Body of pancreas (tissue), 4 donors: ENCODE data around the gene SVIL. TPM values are rescaled to one million over a fixed set of nuclear protein-coding genes. Genes with fewer than 3 reads are reported as not detected.

Source experiments
- ATAC-seq: fragments of 150-250 bp; one replicate; pipeline ENCODE4 v1.9.1; 2016
- DNase-seq, 4 donors: peaks; one replicate each; pipeline ENCODE4 v3.0.0-alpha.2; 2019
- H3K27ac ChIP-seq, 4 donors: fragments of 200-600 bp; sonication (generic); 1 replicate in 3 of 4; 2 replicates in 1 of 4; pipeline versions ENCODE4 v1.5.1 to v1.6.1; 2016 to 2019; ENCODE audit warnings: mild to moderate bottlenecking in 1 of 4, mixed read lengths in 1 of 4, moderate library complexity in 1 of 4
- H3K27me3 ChIP-seq, 2 donors: fragments of 200-600 bp; sonication (generic); one replicate each; pipeline ENCODE4 v1.6.0; 2016; ENCODE audit warnings: mild to moderate bottlenecking in 1 of 2
- H3K36me3 ChIP-seq, 2 donors: fragments of 200-600 bp; sonication (generic); replicated peaks in 1 of 2; 2 replicates each; pipeline ENCODE4 v1.5.1; 2016; ENCODE audit warnings: low read depth in 2 of 2; ENCODE audit not compliant: insufficient read depth in 1 of 2
- H3K4me1 ChIP-seq: fragments of 200-600 bp; sonication (generic); one replicate; pipeline ENCODE4 v1.6.0; 2016
- H3K4me3 ChIP-seq, 2 donors: fragments of 200-600 bp; sonication (generic); 1 replicate in 1 of 2; 2 replicates in 1 of 2; pipeline ENCODE4 v1.5.1; 2016 to 2019
- H3K9me3 ChIP-seq, 3 donors: fragments of 200-600 bp; sonication (generic); 1 replicate in 2 of 3; 2 replicates in 1 of 3; pipeline ENCODE4 v1.5.1; 2016
- POLR2A ChIP-seq, 3 donors: fragments of 450-650 bp; IDR thresholded peaks; one replicate each; pipeline ENCODE4 v1.6.1; 2016; ENCODE audit warnings: antibody characterized with exemption in 3 of 3, mild to moderate bottlenecking in 2 of 3
- WGBS, 2 donors: methylation state at CpG; one replicate each; pipeline ENCODE4 v1.1.5; 2017; 5-methylcytosine and 5-hydroxymethylcytosine counted together
- intact Hi-C: fragments of 100-400 bp; cut with DNase I; formaldehyde crosslinking; loops from one replicate; pipeline ENCODE4 v1.15.1; 2023
- total RNA-seq, 2 donors: library from RNA; depleted of rRNA; stranded (reverse); fragments of >200 nt; gene quantifications; one replicate each; pipeline ENCODE4 v1.1.0, GENCODE V29; 2016
- TF ChIP-seq, protein P1 (sequence below), 7 experiments: fragments of 450-650 bp in 4 of 7; fragments of 200-600 bp in 3 of 7; sonication (generic) in 3 of 7; IDR thresholded peaks; one replicate each; pipeline ENCODE4 v1.5.1; 2016 to 2019; ENCODE audit warnings: antibody characterized with exemption in 7 of 7

Gene SVIL
- total RNA-seq, 2 donors from 2014 or later: 25.4 to 41.2 TPM

GRCh38 chr10:29455095-29455494 lies 179.7 kb downstream of the SVIL start:
- H3K27ac ChIP-seq: no peak overlapping the region
- H3K4me1 ChIP-seq: no peaks in the 10 kb centered on the region
- DNase-seq (no peak), ATAC-seq (no peak)
- H3K27me3 ChIP-seq: no peaks in the 10 kb centered on the region
- 72 to 74% methylated on average over 7 of the region's 7 CpGs for WGBS, 2 donors
- TF ChIP-seq, protein P1, sequence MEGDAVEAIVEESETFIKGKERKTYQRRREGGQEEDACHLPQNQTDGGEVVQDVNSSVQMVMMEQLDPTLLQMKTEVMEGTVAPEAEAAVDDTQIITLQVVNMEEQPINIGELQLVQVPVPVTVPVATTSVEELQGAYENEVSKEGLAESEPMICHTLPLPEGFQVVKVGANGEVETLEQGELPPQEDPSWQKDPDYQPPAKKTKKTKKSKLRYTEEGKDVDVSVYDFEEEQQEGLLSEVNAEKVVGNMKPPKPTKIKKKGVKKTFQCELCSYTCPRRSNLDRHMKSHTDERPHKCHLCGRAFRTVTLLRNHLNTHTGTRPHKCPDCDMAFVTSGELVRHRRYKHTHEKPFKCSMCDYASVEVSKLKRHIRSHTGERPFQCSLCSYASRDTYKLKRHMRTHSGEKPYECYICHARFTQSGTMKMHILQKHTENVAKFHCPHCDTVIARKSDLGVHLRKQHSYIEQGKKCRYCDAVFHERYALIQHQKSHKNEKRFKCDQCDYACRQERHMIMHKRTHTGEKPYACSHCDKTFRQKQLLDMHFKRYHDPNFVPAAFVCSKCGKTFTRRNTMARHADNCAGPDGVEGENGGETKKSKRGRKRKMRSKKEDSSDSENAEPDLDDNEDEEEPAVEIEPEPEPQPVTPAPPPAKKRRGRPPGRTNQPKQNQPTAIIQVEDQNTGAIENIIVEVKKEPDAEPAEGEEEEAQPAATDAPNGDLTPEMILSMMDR (IDR thresholded peaks at IDR 0.05): no peak
- TF ChIP-seq POLR2A (IDR thresholded peaks at IDR 0.05): no peak
- peaks cover 0 to 4% of the 10 kb centered on the region in 2 donors for H3K36me3 ChIP-seq
- no peak overlapping the region for H3K4me3 ChIP-seq
- no peaks in the 10 kb centered on the region for H3K9me3 ChIP-seq
- intact Hi-C loops: no loop called here

GRCh38 chr10:29454250-29454649 lies 180.5 kb downstream of the SVIL start:
- no peak for DNase-seq
- Histone ChIP-seq H3K27ac (no peak overlapping the region), H3K4me3 (no peak overlapping the region), H3K9me3 (no peaks in the 10 kb centered on the region), H3K27me3 (no peaks in the 10 kb centered on the region), H3K36me3 (no peaks in the 10 kb centered on the region), H3K4me1 (peaks cover 1% of the 10 kb centered on the region)
- 87 to 98% methylated on average over 4 of the region's 4 CpGs for WGBS, 2 donors
- intact Hi-C loops: no loop called here
- no peak for ATAC-seq
- TF ChIP-seq POLR2A (IDR thresholded peaks at IDR 0.05): no peak
- TF ChIP-seq, protein P1 (IDR thresholded peaks at IDR 0.05): no peak

- no peak overlapping the region for H3K27ac ChIP-seq
- no peaks in the 10 kb centered on the region for H3K36me3 ChIP-seq
- no peaks in the 10 kb centered on the region for H3K27me3 ChIP-seq
- no peak for TF ChIP-seq POLR2A (IDR thresholded peaks at IDR 0.05)
- TF ChIP-seq, protein P1 (IDR thresholded peaks at IDR 0.05): no peak
- no peak for ATAC-seq
- WGBS, 2 donors: 94 to 96% methylated on average over 8 of the region's 8 CpGs
- H3K4me1 ChIP-seq: peaks cover 7% of the 10 kb centered on the region
- intact Hi-C loops: no loop called here
- H3K4me3 ChIP-seq: no peak overlapping the region
- DNase-seq: no peak
- H3K9me3 ChIP-seq: no peaks in the 10 kb centered on the region
These were observed 182.2 kb downstream of the SVIL start for GRCh38 chr10:29452546-29452945.

GRCh38 chr10:29451946-29452345 lies 182.8 kb downstream of the SVIL start:
- TF ChIP-seq, protein P1 (IDR thresholded peaks at IDR 0.05): no peak
- no peak for TF ChIP-seq POLR2A (IDR thresholded peaks at IDR 0.05)
- H3K27me3 ChIP-seq: no peaks in the 10 kb centered on the region
- intact Hi-C loops: no loop called here
- no peaks in the 10 kb centered on the region for H3K9me3 ChIP-seq
- no peaks in the 10 kb centered on the region for H3K36me3 ChIP-seq
- no peak overlapping the region for H3K4me3 ChIP-seq
- peaks cover 7% of the 10 kb centered on the region for H3K4me1 ChIP-seq
- no peak for DNase-seq
- no peak overlapping the region for H3K27ac ChIP-seq
- WGBS, 2 donors: 60 to 64% methylated on average over 4 of the region's 4 CpGs
- ATAC-seq: no peak

DNA sequence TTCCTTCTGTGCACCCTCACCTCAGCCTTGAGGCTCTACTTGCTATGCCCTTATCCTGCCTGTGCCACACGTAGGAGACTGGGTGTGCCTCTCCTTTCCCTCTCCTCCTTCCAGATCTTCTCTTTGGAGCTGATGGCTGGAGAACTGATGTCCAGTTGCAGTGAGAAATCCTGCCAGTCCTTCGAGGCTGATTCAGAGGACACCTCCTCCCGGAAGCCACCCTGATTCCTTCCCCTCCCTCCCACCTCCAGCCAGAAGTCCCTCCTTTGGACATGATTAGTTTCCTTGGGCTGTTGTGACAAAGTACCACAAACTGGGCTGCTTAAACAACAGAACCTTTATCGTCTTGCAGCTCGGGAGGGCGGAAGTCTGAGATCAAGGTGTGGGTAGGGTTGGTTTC lies 184.4 kb downstream of the SVIL start:
- Histone ChIP-seq H3K4me3 (no peak overlapping the region), H3K36me3 (no peaks in the 10 kb centered on the region), H3K9me3 (no peaks in the 10 kb centered on the region), H3K27ac (no peak overlapping the region), H3K4me1 (peaks cover 7% of the 10 kb centered on the region), H3K27me3 (no peaks in the 10 kb centered on the region)
- DNase-seq: no peak
- intact Hi-C loops: no loop called here
- WGBS, 2 donors: 83 to 87% methylated on average over 6 of the region's 6 CpGs
- ATAC-seq: no peak
- TF ChIP-seq, protein P1 (IDR thresholded peaks at IDR 0.05): no peak
- TF ChIP-seq POLR2A (IDR thresholded peaks at IDR 0.05): no peak
